ENCODE results near the gene NQO2. TPM values are rescaled to one million over a fixed set of nuclear protein-coding genes. Genes with fewer than 3 reads are reported as not detected.
"Not testable (repeated sequence)": the region's sequence is repeated elsewhere in the genome, so short reads cannot be mapped to it uniquely, and the experiment has no call there.

Gene NQO2
- total and polyA plus RNA-seq, 4 experiments from 2014 or later = 34.2 to 53.1 (median 42.8) TPM

GRCh38 chr6:3046295-3046694 is 46.6 kb downstream of the NQO2 start:
- H3K27ac ChIP-seq (ENCODE audit: low read depth, low read length) = no peak overlapping the region
- H3K27me3 Mint-ChIP-seq = no peaks in the 10 kb centered on the region
- H3K4me3 Mint-ChIP-seq = no peak overlapping the region
- H3K4me3 ChIP-seq (ENCODE audit: low read length in 2 of 2) = no peak overlapping the region
- no peaks in the 10 kb centered on the region for H3K9me3 Mint-ChIP-seq
- H3K36me3 ChIP-seq (ENCODE audit: insufficient read depth, low read length) = no peaks in the 10 kb centered on the region
- H3K36me3 Mint-ChIP-seq = no peaks in the 10 kb centered on the region
- no peaks in the 10 kb centered on the region for H3K9me3 ChIP-seq (ENCODE audit: control insufficient read depth in 1 of 2, low read length in 2 of 2)
- POLR2A ChIA-PET (ENCODE audit: partially characterized antibody) = interaction anchor here (1.5 kb wide), 1 partner anchor 18 kb away, joined by 3 read pairs; no protein-coding TSS in a partner anchor
- no peak overlapping the region for H3K27ac Mint-ChIP-seq
- H3K4me1 Mint-ChIP-seq = no peaks in the 10 kb centered on the region
- intact Hi-C loops (cut with micrococcal nuclease) = no loop called here
- H3K4me1 ChIP-seq (ENCODE audit: insufficient read depth, low read length) = no peaks in the 10 kb centered on the region
- CTCF ChIA-PET (ENCODE audit: partially characterized antibody) = no interaction called here
- H3K27me3 ChIP-seq (ENCODE audit: insufficient read depth, low read length) = no peaks in the 10 kb centered on the region
- no peak for DNase-seq

DNA sequence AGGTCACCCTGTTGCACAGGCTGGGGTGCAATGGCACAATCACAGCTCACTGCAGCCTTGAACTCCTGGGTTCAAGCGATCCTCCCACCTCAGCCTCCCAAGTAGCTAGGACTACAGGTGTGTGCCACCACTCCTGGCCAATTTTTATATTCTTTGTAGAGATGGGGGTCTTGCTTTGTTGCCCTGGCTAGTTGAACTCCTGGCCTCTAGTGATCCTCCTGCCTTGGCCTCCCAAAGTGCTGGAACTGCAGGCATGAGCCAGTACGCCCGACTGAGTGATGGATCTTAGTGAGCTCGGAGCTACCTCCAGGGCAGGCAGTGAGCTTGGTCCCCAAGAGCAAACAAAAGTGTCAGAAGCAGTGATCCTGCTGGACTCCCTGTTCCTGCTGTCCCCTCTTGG is 48.3 kb downstream of the NQO2 start:
- H3K9me3 Mint-ChIP-seq; H3K4me1 ChIP-seq (ENCODE audit: insufficient read depth, low read length); H3K36me3 Mint-ChIP-seq; H3K27me3 ChIP-seq (ENCODE audit: insufficient read depth, low read length); intact Hi-C loops (cut with micrococcal nuclease); H3K27me3 Mint-ChIP-seq; H3K36me3 ChIP-seq (ENCODE audit: insufficient read depth, low read length); H3K4me3 ChIP-seq (ENCODE audit: low read length in 2 of 2); H3K4me1 Mint-ChIP-seq; H3K4me3 Mint-ChIP-seq; DNase-seq; H3K9me3 ChIP-seq (ENCODE audit: control insufficient read depth in 1 of 2, low read length in 2 of 2); H3K27ac ChIP-seq (ENCODE audit: low read depth, low read length); H3K27ac Mint-ChIP-seq: not testable (repeated sequence)
- ChIA-PET POLR2A (ENCODE audit: partially characterized antibody) (interaction anchor here (0.7 to 1.2 kb wide), 2 partner anchors 46 to 48 kb away, joined by 3 to 4 read pairs; no protein-coding TSS in a partner anchor), CTCF (ENCODE audit: partially characterized antibody) (interaction anchor here (0.9 to 1.2 kb wide), 2 partner anchors 9 to 46 kb away, joined by 5 to 7 read pairs; no protein-coding TSS in a partner anchor)

DNA sequence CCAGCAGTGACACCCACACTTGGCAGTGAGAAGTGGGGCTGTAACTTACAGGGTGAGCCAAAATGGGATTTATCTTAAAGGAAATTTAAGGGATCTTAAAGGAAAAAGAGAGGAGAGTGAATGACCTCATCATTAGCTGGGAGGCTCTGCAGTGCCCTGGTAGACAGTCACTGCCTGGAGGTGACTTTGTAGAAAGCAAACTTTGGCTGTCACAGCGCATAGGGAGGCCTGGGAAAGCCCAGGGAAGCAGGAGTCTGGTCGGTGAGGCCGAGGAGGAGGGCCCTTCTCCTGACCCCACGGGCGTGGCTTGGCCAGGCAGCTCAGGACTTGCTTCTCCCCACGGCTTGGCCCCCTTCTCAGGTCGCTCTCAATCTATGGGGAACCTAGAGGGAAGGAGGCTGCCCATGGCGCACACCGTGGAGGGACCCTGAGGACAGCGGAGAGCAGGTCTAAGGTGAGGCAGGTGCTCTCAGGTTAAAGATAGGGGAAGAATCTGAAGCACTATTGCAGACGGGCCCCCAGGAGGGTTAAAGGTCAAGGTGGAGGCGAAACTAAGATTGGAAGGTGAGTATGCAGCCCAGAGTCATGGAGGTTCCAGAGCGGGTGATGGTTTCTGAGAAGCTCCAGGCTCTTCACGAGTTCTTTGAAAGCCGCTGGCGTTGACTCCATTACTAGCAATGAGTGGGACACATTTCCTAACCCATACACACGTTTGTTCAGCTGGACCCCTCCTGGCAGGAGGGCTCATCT is 53.0 kb downstream of the NQO2 start:
- intact Hi-C loops (cut with micrococcal nuclease) = loop anchor here (1.0 kb wide), 2 partner anchors 29 to 53 kb away; partner anchors contain the start of gene NQO2
- Mint-ChIP-seq H3K36me3 (no peaks in the 10 kb centered on the region), H3K27me3 (no peaks in the 10 kb centered on the region), H3K27ac (peak overlapping the region in 6 of 7 donors; percentile 65 to 85 (median 80)), H3K9me3 (no peaks in the 10 kb centered on the region), H3K4me1 (peaks cover 6 to 32% (median 16%) of the 10 kb centered on the region in 4 donors), H3K4me3 (peak overlapping the region; percentile 53 to 86 (median 78))
- no peaks in the 10 kb centered on the region for H3K9me3 ChIP-seq (ENCODE audit: control insufficient read depth in 1 of 2, low read length in 2 of 2)
- no peaks in the 10 kb centered on the region for H3K27me3 ChIP-seq (ENCODE audit: insufficient read depth, low read length)
- H3K27ac ChIP-seq (ENCODE audit: low read depth, low read length) = peak overlapping the region; percentile 44
- POLR2A ChIA-PET (ENCODE audit: partially characterized antibody) = interaction anchor here (1.2 to 6.3 kb wide), 10 partner anchors 11 to 287 kb away, joined by 3 to 83 read pairs (median 12); partner anchors contain the start of genes NQO2 and RIPK1
- no peak for DNase-seq
- CTCF ChIA-PET (ENCODE audit: partially characterized antibody) = interaction anchor here (0.8 to 9.0 kb wide), 9 partner anchors 11 to 261 kb away, joined by 3 to 152 read pairs (median 3); partner anchors contain the start of gene NQO2
- H3K4me1 ChIP-seq (ENCODE audit: insufficient read depth, low read length) = peaks cover 13% of the 10 kb centered on the region
- peak overlapping the region in 1 of 2 donors; percentile 61 for H3K4me3 ChIP-seq (ENCODE audit: low read length in 2 of 2)
- H3K36me3 ChIP-seq (ENCODE audit: insufficient read depth, low read length) = no peaks in the 10 kb centered on the region

DNA sequence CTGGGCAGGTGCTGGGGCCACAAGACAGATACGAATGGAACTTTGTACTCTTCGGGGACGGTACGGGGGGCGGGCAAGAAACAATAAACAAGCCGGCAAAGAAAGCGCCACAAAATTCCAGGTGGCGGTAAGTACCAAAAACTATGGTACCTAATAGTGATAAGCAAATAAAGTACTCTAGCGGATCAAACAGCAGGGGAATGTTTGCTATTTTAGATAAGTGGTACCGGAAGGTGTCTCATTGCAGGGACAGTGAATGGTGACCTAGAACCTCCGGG is 53.5 kb downstream of the NQO2 start:
- POLR2A ChIA-PET (ENCODE audit: partially characterized antibody) = interaction anchor here (0.9 to 6.3 kb wide), 18 partner anchors 11 to 287 kb away, joined by 3 to 83 read pairs (median 5); partner anchors contain the start of genes NQO2, RIPK1 and SERPINB1
- Mint-ChIP-seq H3K4me3 (peak overlapping the region; percentile 68 to 86 (median 80)), H3K27me3 (no peaks in the 10 kb centered on the region), H3K36me3 (no peaks in the 10 kb centered on the region), H3K27ac (peak overlapping the region; percentile 63 to 80 (median 66)), H3K9me3 (no peaks in the 10 kb centered on the region), H3K4me1 (peaks cover 6 to 32% (median 16%) of the 10 kb centered on the region in 4 donors)
- CTCF ChIA-PET (ENCODE audit: partially characterized antibody) = interaction anchor here (0.8 to 9.0 kb wide), 12 partner anchors 11 to 262 kb away, joined by 3 to 152 read pairs (median 3); partner anchors contain the start of gene NQO2
- peak overlapping the region; percentile 44 for H3K27ac ChIP-seq (ENCODE audit: low read depth, low read length)
- no peaks in the 10 kb centered on the region for H3K36me3 ChIP-seq (ENCODE audit: insufficient read depth, low read length)
- no peaks in the 10 kb centered on the region for H3K27me3 ChIP-seq (ENCODE audit: insufficient read depth, low read length)
- peaks cover 13% of the 10 kb centered on the region for H3K4me1 ChIP-seq (ENCODE audit: insufficient read depth, low read length)
- intact Hi-C loops (cut with micrococcal nuclease) = loop anchor here (1.0 kb wide), 2 partner anchors 30 to 54 kb away; partner anchors contain the start of gene NQO2
- H3K9me3 ChIP-seq (ENCODE audit: control insufficient read depth in 1 of 2, low read length in 2 of 2) = no peaks in the 10 kb centered on the region
- H3K4me3 ChIP-seq (ENCODE audit: low read length in 2 of 2) = peak overlapping the region in 1 of 2 donors; percentile 61
- DNase-seq = no peak

DNA sequence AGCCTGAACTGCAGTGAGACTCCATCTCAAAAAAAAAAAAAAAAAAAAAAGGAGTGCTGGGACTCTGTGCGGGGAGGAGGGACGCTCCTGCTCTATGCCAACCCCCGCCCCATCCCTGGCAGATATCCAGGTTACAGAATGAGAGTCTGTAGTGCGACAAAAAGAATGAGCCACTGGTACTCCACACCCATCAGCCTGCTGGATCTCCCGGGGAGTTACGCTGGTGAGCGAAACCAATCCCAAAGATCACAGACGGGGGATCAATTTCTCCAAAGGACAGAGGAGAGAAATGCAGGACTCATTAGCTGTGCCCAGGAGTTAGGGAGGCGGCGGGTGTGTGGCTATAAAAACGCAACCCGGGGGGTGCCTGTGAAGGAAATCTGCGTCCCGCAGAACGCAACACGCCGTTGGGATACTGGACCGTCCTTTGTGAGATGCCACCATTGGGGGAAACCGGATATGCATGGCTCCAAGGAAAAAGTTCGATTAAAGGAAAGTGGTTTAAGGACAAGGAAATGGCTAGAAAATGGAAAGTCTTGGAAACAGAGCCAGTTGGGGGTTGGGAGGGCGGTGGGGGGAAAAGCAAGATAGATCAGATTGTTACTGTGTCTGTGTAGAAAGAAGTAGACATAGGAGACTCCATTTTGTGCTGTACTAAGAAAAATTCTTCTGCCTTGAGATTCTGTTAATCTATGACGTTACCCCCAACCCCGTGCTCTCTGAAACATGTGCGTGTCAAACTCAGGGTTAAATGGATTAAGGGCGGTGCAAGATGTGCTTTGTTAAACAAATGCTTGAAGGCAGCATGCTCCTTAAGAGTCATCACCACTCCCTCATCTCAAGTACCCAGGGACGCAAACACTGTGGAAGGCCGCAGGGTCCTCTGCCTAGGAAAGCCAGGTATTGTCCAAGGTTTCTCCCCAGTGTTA is 54.8 kb downstream of the NQO2 start:
- not testable (repeated sequence) for H3K9me3 Mint-ChIP-seq; H3K36me3 ChIP-seq (ENCODE audit: insufficient read depth, low read length); H3K36me3 Mint-ChIP-seq; H3K9me3 ChIP-seq (ENCODE audit: control insufficient read depth in 1 of 2, low read length in 2 of 2); DNase-seq; H3K27me3 ChIP-seq (ENCODE audit: insufficient read depth, low read length); H3K27ac ChIP-seq (ENCODE audit: low read depth, low read length); H3K4me3 ChIP-seq (ENCODE audit: low read length in 2 of 2); H3K27me3 Mint-ChIP-seq
- ChIA-PET CTCF (ENCODE audit: partially characterized antibody) (interaction anchor here (1.0 to 9.0 kb wide), 8 partner anchors 9 to 67 kb away, joined by 3 to 152 read pairs (median 3); partner anchors contain the start of gene NQO2), POLR2A (ENCODE audit: partially characterized antibody) (interaction anchor here (0.9 to 6.3 kb wide), 17 partner anchors 9 to 289 kb away, joined by 3 to 83 read pairs (median 6); partner anchors contain the start of genes NQO2, RIPK1 and SERPINB1)
- peaks cover 22% of the 10 kb centered on the region for H3K4me1 ChIP-seq (ENCODE audit: insufficient read depth, low read length)
- Mint-ChIP-seq H3K4me1 (peaks cover 12 to 42% (median 25%) of the 10 kb centered on the region in 4 donors), H3K27ac (peak overlapping the region in 4 of 7 donors; percentile 11 to 61 (median 49)), H3K4me3 (peak overlapping the region; percentile 12 to 81 (median 60))
- intact Hi-C loops (cut with micrococcal nuclease) = loop anchor here (5.0 kb wide), 1 partner anchor 122 kb away; no protein-coding TSS in a partner anchor

GRCh38 chr6:3055158-3055499 is 55.4 kb downstream of the NQO2 start:
- not testable (repeated sequence) for H3K36me3 Mint-ChIP-seq; H3K36me3 ChIP-seq (ENCODE audit: insufficient read depth, low read length); H3K9me3 ChIP-seq (ENCODE audit: control insufficient read depth in 1 of 2, low read length in 2 of 2); H3K4me3 ChIP-seq (ENCODE audit: low read length in 2 of 2); H3K27me3 Mint-ChIP-seq; DNase-seq; H3K27me3 ChIP-seq (ENCODE audit: insufficient read depth, low read length); H3K9me3 Mint-ChIP-seq; H3K27ac ChIP-seq (ENCODE audit: low read depth, low read length)
- ChIA-PET CTCF (ENCODE audit: partially characterized antibody) (interaction anchor here (1.6 to 9.0 kb wide), 2 partner anchors 56 to 65 kb away, joined by 7 to 152 read pairs; partner anchors contain the start of gene NQO2), POLR2A (ENCODE audit: partially characterized antibody) (interaction anchor here (4.3 to 6.3 kb wide), 2 partner anchors 30 to 54 kb away, joined by 78 to 83 read pairs; partner anchors contain the start of gene NQO2)
- H3K4me1 Mint-ChIP-seq = peaks cover 12 to 45% (median 27%) of the 10 kb centered on the region in 4 donors
- H3K4me1 ChIP-seq (ENCODE audit: insufficient read depth, low read length) = peaks cover 23% of the 10 kb centered on the region
- H3K4me3 Mint-ChIP-seq = peak overlapping the region in 2 of 8 donors; percentile 12 to 64
- intact Hi-C loops (cut with micrococcal nuclease) = loop anchor here (5.0 kb wide), 1 partner anchor 123 kb away; no protein-coding TSS in a partner anchor
- H3K27ac Mint-ChIP-seq = peak overlapping the region in 2 of 7 donors; percentile 30 to 75
